Stimulated activated CD8-positive, alpha-beta memory T cell treated with anti-CD3 and anti-CD28 coated beads, Interleukin-15, amount 100 ng/mL, for 1 hour (primary cell): ENCODE data around the gene PCDHA3.
"Not testable (repeated sequence)": the region's sequence is repeated elsewhere in the genome, so short reads cannot be mapped to it uniquely, and the experiment has no call there.

Experiments used
- DNase-seq: peaks from one replicate; pipeline ENCODE4 v3.0.0-alpha.2; 2020; ENCODE audit warnings: low read depth

PCDHA3 gene

GRCh38 chr5:140800816-140801493 lies at the start of gene PCDHA3:
TSS of gene PCDHA3 (plus strand) at chr5:140801057.
- no peak for DNase-seq

- DNase-seq = no peak
Measured at GRCh38 chr5:140753561-140753960, 47.3 kb upstream of the PCDHA3 start.

DNA sequence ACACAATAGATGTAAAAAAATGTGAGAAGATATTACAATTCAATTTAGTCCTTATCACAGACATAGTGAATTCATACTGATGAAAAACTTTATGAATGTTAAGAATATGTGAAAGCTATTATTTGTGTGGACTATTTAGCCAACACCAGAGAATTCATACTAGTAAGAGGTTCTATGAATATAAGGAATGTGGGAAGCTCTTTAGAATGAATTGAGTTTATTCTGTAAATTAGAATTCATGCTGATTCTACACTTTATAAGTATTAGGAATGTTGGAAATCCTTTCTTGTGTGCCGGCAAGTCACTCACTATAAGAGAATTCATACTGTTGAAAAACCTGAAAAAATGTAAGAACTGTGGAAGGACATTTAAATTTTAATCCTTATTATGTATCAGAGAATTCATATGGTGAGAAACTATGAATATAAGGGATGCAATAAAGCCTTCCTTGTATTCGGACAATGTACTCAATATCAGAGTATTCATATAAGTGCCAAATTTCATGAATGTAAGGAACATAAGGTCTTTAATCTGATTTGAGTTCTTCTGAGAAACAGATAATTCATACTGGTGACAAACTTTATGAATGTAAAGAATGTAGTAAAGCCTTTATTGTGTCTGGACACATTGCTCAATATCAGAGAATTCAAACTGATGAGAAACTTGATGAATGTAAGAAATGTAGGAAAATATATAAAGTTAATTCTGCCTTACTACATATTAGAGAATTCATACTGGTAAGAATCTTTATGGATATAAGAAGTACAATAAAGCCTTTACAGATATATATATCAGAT lies 36.5 kb upstream of the PCDHA3 start:
- DNase-seq = no peak

- no peak for DNase-seq
Measured at GRCh38 chr5:140767444-140767843, 33.4 kb upstream of the PCDHA3 start.

DNA sequence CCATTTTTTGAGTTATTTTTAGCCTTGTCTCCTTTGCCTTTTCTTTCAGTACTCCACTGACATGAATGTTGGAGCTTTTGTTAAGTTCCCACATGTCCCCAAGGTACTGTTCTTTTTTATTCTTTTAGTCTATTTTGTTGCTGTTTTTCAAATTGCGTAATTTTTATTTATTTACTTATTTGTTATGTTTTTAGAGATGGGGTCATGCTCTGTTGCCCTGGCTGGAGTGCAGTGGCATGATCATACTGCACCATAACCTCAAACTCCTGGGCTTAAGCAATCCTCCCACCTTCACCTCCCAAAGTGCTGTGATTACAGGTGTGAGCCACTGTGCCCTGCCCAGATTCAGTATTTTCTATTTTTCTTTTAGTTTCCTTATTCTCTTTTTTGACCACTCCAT lies 20.3 kb upstream of the PCDHA3 start:
- no peak for DNase-seq

- no peak for DNase-seq
Measured at GRCh38 chr5:140785905-140786686, 14.8 kb upstream of the PCDHA3 start, which contains the start of gene PCDHA1. TSS of gene PCDHA1 (plus strand) at chr5:140786140.

- not testable (repeated sequence) for DNase-seq
Measured at GRCh38 chr5:140787422-140787821, 13.4 kb upstream of the PCDHA3 start.

GRCh38 chr5:140787849-140788504 lies 12.9 kb upstream of the PCDHA3 start:
- DNase-seq = not testable (repeated sequence)

DNA sequence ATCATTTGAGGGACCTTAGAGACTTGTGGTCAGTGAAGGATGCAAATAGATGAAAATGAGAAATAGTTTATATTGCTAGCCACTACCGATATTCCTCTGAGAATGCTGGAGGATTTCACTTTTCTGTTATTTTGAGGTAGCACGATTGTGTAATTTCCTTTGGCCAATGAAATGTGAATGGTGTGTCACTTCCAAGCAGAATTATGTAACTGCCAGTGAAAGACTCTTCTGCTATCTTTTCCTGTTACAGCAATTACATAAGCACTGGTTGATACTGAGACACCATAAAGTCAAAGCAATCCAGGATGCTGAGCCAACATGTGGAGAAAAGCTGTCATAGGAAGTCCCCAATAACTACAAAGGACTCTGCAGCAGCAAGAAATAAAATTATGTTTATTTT lies 9.8 kb upstream of the PCDHA3 start:
- no peak for DNase-seq

GRCh38 chr5:140794595-140795258 lies 6.1 kb upstream of the PCDHA3 start, which contains the start of gene PCDHA2:
TSS of gene PCDHA2 (plus strand) at chr5:140794852.
- no peak for DNase-seq

GRCh38 chr5:140795259-140795641 lies 5.6 kb upstream of the PCDHA3 start:
- DNase-seq = no peak

- not testable (repeated sequence) for DNase-seq
Measured at GRCh38 chr5:140796072-140796717, 4.7 kb upstream of the PCDHA3 start.

DNA sequence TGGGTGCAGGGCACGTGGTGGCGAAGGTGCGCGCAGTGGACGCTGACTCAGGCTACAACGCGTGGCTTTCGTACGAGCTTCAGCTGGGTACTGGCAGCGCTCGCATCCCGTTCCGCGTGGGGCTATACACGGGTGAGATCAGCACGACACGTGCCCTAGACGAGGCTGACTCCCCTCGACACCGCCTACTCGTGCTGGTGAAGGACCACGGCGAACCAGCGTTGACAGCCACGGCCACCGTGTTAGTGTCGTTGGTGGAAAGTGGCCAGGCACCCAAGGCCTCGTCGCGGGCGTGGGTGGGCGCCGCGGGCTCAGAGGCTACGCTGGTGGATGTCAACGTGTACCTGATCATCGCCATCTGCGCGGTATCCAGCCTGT lies 4.2 kb upstream of the PCDHA3 start:
- DNase-seq = no peak

DNA sequence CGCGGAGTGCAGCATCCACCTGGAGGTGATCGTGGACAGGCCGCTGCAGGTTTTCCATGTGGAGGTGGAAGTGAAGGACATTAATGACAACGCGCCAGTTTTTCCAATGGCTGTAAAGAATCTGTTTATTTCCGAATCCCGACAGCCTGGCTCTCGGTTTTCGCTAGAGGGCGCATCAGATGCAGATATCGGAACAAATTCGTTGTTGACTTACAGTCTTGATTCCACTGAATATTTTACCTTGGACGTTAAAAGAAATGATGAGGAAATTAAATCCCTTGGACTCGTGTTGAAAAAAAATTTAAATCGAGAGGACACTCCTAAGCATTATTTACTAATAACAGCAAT lies 611 bp downstream of the PCDHA3 start:
- DNase-seq = no peak

DNA sequence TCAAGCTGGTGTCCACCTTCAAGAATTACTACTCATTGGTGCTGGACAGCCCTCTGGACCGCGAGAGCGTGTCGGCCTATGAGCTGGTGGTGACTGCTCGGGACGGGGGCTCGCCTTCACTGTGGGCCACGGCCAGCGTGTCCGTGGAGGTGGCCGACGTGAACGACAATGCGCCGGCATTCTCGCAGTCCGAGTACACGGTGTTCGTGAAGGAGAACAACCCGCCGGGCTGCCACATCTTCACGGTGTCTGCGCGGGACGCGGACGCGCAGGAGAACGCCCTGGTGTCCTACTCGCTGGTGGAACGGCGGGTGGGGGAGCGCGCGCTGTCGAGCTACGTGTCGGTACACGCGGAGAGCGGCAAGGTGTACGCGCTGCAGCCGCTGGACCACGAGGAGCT lies 1.5 kb downstream of the PCDHA3 start:
- DNase-seq = not testable (repeated sequence)

GRCh38 chr5:140802781-140803271 lies 2.0 kb downstream of the PCDHA3 start:
- no peak for DNase-seq

DNA sequence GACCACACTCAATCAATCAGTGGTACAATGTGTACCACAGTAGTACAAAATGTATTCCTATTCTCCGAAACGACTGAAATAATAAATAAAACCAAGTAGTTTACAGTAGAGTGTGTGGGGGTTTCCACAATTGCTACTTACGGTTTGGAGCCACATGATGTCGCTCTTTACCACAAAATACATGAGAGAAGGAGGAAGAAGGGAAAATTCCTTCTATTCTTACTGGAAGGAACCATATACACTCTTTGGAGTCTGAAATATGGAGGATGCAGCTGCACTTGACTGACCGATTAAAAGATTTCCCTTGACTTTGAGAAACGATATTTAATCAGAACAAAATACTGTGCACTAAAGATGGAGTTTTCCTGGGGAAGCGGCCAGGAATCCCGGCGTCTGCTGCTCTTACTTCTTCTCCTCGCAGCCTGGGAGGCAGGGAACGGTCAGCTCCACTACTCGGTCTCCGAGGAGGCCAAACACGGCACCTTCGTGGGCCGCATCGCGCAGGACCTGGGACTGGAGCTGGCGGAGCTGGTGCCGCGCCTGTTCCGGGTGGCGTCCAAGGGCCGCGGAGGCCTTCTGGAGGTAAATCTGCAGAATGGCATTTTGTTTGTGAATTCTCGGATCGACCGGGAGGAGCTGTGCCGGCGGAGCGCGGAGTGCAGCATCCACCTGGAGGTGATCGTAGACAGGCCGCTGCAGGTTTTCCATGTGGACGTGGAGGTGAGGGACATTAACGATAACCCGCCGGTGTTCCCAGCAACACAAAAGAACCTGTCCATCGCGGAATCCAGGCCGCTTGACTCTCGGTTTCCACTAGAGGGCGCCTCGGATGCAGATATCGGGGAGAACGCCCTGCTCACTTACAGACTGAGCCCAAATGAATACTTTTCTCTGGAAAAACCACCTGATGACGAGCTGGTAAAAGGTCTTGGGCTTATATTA lies 6.2 kb downstream of the PCDHA3 start, which contains the start of gene PCDHA4:
Gene PCDHA4, plus strand, starts transcription at position 235 of the 942 bp plus-strand sequence.
- DNase-seq = no peak

- DNase-seq = not testable (repeated sequence)
Measured at GRCh38 chr5:140808241-140808888, 7.5 kb downstream of the PCDHA3 start.

GRCh38 chr5:140808889-140809291 lies 8.0 kb downstream of the PCDHA3 start:
- no peak for DNase-seq
